OCI-LY1 (cell line): Measurements from ENCODE around the gene PRKCA.
A peak's percentile ranks its signal among the peaks of the same experiment; 100 is the strongest.

Experiments
- H2AFZ ChIP-seq: fragments of 200-600 bp; sonication (generic), shearing (Covaris generic); 2 replicates; pipeline ENCODE4 v1.6.0; 2014; ENCODE audit warnings: antibody characterized with exemption, mild to moderate bottlenecking, low read length
- H3F3A ChIP-seq: fragments of 200-600 bp; sonication (generic), shearing (Covaris generic); 2 replicates; pipeline ENCODE4 v1.6.0; 2014; ENCODE audit warnings: mild to moderate bottlenecking, antibody characterized with exemption, low read length, moderate library complexity; ENCODE audit not compliant: insufficient read depth
- H3K27ac ChIP-seq: fragments of 200-600 bp; sonication (generic); 2 replicates; pipeline ENCODE4 v1.5.1; 2014; ENCODE audit warnings: low read length, mixed run types, mild to moderate bottlenecking, low read depth; ENCODE audit not compliant: poor library complexity, severe bottlenecking
- H3K27me3 ChIP-seq: fragments of 200-600 bp; sonication (generic); 2 replicates; pipeline ENCODE4 v1.6.0; 2014; ENCODE audit warnings: antibody characterized with exemption, mild to moderate bottlenecking, low read length, moderate library complexity; ENCODE audit not compliant: insufficient read depth
- H3K36me3 ChIP-seq: fragments of 200-600 bp; sonication (generic); 2 replicates; pipeline ENCODE4 v1.6.1; 2014; ENCODE audit warnings: mild to moderate bottlenecking, antibody characterized with exemption, low read length, moderate library complexity, mixed read lengths; ENCODE audit not compliant: insufficient read depth
- H3K4me1 ChIP-seq: fragments of 200-600 bp; sonication (generic); 2 replicates; pipeline ENCODE4 v1.5.1; 2014; ENCODE audit warnings: mild to moderate bottlenecking, low read length, moderate library complexity; ENCODE audit not compliant: insufficient read depth, severe bottlenecking
- H3K4me2 ChIP-seq: fragments of 200-600 bp; sonication (generic), shearing (Covaris generic); 2 replicates; pipeline ENCODE4 v1.6.1; 2014; ENCODE audit warnings: low read length
- H3K4me3 ChIP-seq: fragments of 200-600 bp; sonication (generic); 2 replicates; pipeline ENCODE4 v1.5.1; 2014; ENCODE audit warnings: low read length, low read depth, mild to moderate bottlenecking, mixed read lengths; ENCODE audit not compliant: poor library complexity, severe bottlenecking
- H3K79me2 ChIP-seq: fragments of 200-600 bp; shearing (Covaris generic); 2 replicates; pipeline ENCODE4 v1.6.1; 2016; ENCODE audit warnings: mixed run types, low read length, mixed read lengths; ENCODE audit not compliant: insufficient read depth
- H3K9ac ChIP-seq: fragments of 200-600 bp; sonication (generic), shearing (Covaris generic); 2 replicates; pipeline ENCODE4 v1.6.1; 2014; ENCODE audit warnings: mild to moderate bottlenecking, low read length, mixed read lengths
- H3K9me2 ChIP-seq: fragments of 200-600 bp; sonication (generic), shearing (Covaris generic); 2 replicates; pipeline ENCODE4 v1.6.1; 2014; ENCODE audit warnings: low read depth, mild to moderate bottlenecking, low read length, mixed read lengths
- H3K9me3 ChIP-seq: fragments of 200-600 bp; shearing (Covaris generic); 2 replicates; pipeline ENCODE4 v1.6.1; 2014; ENCODE audit warnings: low read length, mixed read lengths
- H4K20me1 ChIP-seq: fragments of 200-600 bp; sonication (generic), shearing (Covaris generic); 2 replicates; pipeline ENCODE4 v1.6.0; 2016; ENCODE audit warnings: mild to moderate bottlenecking, low read length; ENCODE audit not compliant: insufficient read depth
- CTCF ChIP-seq: fragments of 200-600 bp; sonication (generic), shearing (Covaris generic); IDR thresholded peaks from 2 replicates; pipeline ENCODE4 v1.5.1; 2017; ENCODE audit warnings: mild to moderate bottlenecking, antibody characterized with exemption, low read length, moderate library complexity, mixed read lengths
- EZH2 ChIP-seq: fragments of 200-600 bp; sonication (generic), shearing (Covaris generic); IDR thresholded peaks from 2 replicates; pipeline ENCODE4 v1.8.0; 2017; ENCODE audit warnings: borderline replicate concordance, mixed run types, mild to moderate bottlenecking, antibody characterized with exemption, low read length, moderate library complexity, mixed read lengths

PRKCA gene

GRCh38 chr17:66547151-66547865 lies 244.9 kb downstream of the PRKCA start:
- Histone ChIP-seq H3K27ac (peak overlapping the region; percentile 36), H3K4me3 (no peak overlapping the region), H3K4me1 (peaks cover 51% of the 10 kb centered on the region), H4K20me1 (no peaks in the 10 kb centered on the region), H3K36me3 (peaks cover 25% of the 10 kb centered on the region; the same call in 1 of the 2 replicates), H3K9ac (no peak overlapping the region), H3K4me2 (no peak overlapping the region), H3K9me3 (peaks cover 10% of the 10 kb centered on the region; the same call in 1 of the 2 replicates), H3F3A (0 out of 2 replicates have a peak, but pooled peaks cover 4% of the 10 kb centered on the region), H2AFZ (no peak overlapping the region), H3K9me2 (no peaks in the 10 kb centered on the region), H3K27me3 (no peaks in the 10 kb centered on the region), H3K79me2 (no peaks in the 10 kb centered on the region)
- no peak for TF ChIP-seq CTCF
- TF ChIP-seq EZH2 = no peak

GRCh38 chr17:66548158-66548557 lies 245.7 kb downstream of the PRKCA start:
- peaks cover 43% of the 10 kb centered on the region for H3K4me1 ChIP-seq
- H3K9ac ChIP-seq = no peak overlapping the region; the same call in 1 of the 2 replicates
- no peaks in the 10 kb centered on the region for H3K9me2 ChIP-seq
- no peaks in the 10 kb centered on the region for H3K79me2 ChIP-seq
- no peaks in the 10 kb centered on the region for H4K20me1 ChIP-seq
- 0 out of 2 replicates have a peak, but pooled peaks cover 4% of the 10 kb centered on the region for H3F3A ChIP-seq
- no peak overlapping the region for H2AFZ ChIP-seq
- H3K4me3 ChIP-seq = no peak overlapping the region
- peaks cover 25% of the 10 kb centered on the region; the same call in 1 of the 2 replicates for H3K36me3 ChIP-seq
- H3K4me2 ChIP-seq = no peak overlapping the region; the same call in 1 of the 2 replicates
- no peaks in the 10 kb centered on the region for H3K27me3 ChIP-seq
- H3K9me3 ChIP-seq = peaks cover 10% of the 10 kb centered on the region; the same call in 1 of the 2 replicates
- no peak for TF ChIP-seq EZH2
- TF ChIP-seq CTCF = no peak
- peak overlapping the region; percentile 36 for H3K27ac ChIP-seq

GRCh38 chr17:66548659-66549310 lies 246.4 kb downstream of the PRKCA start:
- Histone ChIP-seq H3K9ac (no peak overlapping the region; the same call in 1 of the 2 replicates), H3K9me3 (peaks cover 10% of the 10 kb centered on the region; the same call in 1 of the 2 replicates), H3K4me1 (peaks cover 37% of the 10 kb centered on the region), H2AFZ (no peak overlapping the region), H3K27ac (peak overlapping the region; percentile 36), H3F3A (no peaks in the 10 kb centered on the region), H4K20me1 (no peaks in the 10 kb centered on the region), H3K27me3 (no peaks in the 10 kb centered on the region), H3K36me3 (peaks cover 25% of the 10 kb centered on the region; the same call in 1 of the 2 replicates), H3K79me2 (no peaks in the 10 kb centered on the region), H3K4me2 (peak overlapping the region; percentile 8; the same call in 1 of the 2 replicates), H3K4me3 (no peak overlapping the region), H3K9me2 (no peaks in the 10 kb centered on the region)
- TF ChIP-seq CTCF (no peak), EZH2 (no peak)
